ENCODE measurements around the gene C11orf91.
"Not testable (repeated sequence)": the region's sequence is repeated elsewhere in the genome, so short reads cannot be mapped to it uniquely, and the experiment has no call there.

C11orf91 gene

GRCh38 chr11:33684003-33684706, 16.5 kb downstream of the C11orf91 start:
- TF ChIP-seq CTCF (conservative IDR thresholded peaks at IDR 0.05), result no peak

GRCh38 chr11:33682446-33682845, 18.2 kb downstream of the C11orf91 start:
- H3K27ac ChIP-seq, result no peak overlapping the region
- no peak for TF ChIP-seq CTCF (conservative IDR thresholded peaks at IDR 0.05)

More at GRCh38 chr11:33684003-33684706, 16.5 kb downstream of the C11orf91 start:
- H3K27ac ChIP-seq, result no peak overlapping the region

- no peak for TF ChIP-seq CTCF (conservative IDR thresholded peaks at IDR 0.05)
- H3K27ac ChIP-seq, result no peak overlapping the region
Measured at GRCh38 chr11:33682019-33682418, 18.6 kb downstream of the C11orf91 start.

GRCh38 chr11:33678616-33679015, 22.0 kb downstream of the C11orf91 start:
- H3K27ac ChIP-seq, result not testable (repeated sequence)

GRCh38 chr11:33674035-33674814, 26.4 kb downstream of the C11orf91 start:
- H3K27ac ChIP-seq, result no peak overlapping the region
- no peak for TF ChIP-seq CTCF (conservative IDR thresholded peaks at IDR 0.05)

- TF ChIP-seq CTCF (conservative IDR thresholded peaks at IDR 0.05), result no peak
- no peak overlapping the region for H3K27ac ChIP-seq
Measured at GRCh38 chr11:33672273-33672672, 28.4 kb downstream of the C11orf91 start.

GRCh38 chr11:33670250-33671011, 30.2 kb downstream of the C11orf91 start:
- no peak overlapping the region for H3K27ac ChIP-seq
- no peak for TF ChIP-seq CTCF (conservative IDR thresholded peaks at IDR 0.05)
